Measurements from ENCODE around the gene RPL13.

The RPL13 gene

DNA sequence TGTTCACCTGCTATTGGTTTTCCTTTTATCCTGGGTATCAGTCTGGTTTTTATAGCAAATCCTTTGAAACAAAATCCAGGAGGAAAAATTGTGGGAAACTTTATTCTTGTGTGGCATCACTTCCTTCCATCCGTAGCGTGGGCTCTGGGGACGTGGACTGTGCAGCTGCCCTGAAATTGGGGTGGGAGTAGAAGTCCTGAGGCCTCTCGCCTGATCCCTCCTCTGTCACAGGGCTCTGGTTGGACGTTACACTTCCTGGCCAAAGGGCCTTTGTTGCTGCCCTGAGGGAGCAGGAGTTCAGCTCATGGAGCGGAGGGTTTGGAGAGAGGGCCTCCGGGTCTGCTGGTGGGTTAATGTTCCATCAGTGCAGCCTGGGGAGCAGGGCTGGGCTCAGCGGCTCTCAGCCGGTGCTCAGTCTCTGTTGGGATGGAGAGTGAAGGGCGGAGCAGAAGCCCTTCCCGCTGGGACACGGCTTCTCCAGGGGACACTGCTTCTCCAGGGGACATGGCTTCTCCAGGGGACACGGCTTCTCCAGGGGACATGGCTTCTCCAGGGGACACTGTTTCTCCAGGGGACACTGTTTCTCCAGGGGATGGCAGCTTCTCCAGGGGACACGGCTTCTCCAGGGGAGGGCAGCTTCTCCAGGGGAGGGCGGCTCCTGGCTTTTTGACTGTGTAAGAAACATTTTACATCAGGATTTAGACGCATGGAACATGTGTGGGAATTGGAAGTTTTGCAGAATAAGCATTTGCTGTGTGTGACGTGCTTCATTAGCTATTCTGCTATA, 15.2 kb upstream of the RPL13 start:
- in situ Hi-C loops (cut with MboI; ENCODE audit: low sequenced_read_pairs), result no loop called here

- in situ Hi-C loops (cut with MboI; ENCODE audit: low sequenced_read_pairs), result no loop called here
These were observed 14.5 kb upstream of the RPL13 start for GRCh38 chr16:89545831-89546574.

GRCh38 chr16:89546781-89547180, 13.7 kb upstream of the RPL13 start:
- in situ Hi-C loops (cut with MboI; ENCODE audit: low sequenced_read_pairs), result no loop called here

- in situ Hi-C loops (cut with MboI; ENCODE audit: low sequenced_read_pairs), result no loop called here
These were observed 13.2 kb upstream of the RPL13 start for GRCh38 chr16:89547291-89547690.

DNA sequence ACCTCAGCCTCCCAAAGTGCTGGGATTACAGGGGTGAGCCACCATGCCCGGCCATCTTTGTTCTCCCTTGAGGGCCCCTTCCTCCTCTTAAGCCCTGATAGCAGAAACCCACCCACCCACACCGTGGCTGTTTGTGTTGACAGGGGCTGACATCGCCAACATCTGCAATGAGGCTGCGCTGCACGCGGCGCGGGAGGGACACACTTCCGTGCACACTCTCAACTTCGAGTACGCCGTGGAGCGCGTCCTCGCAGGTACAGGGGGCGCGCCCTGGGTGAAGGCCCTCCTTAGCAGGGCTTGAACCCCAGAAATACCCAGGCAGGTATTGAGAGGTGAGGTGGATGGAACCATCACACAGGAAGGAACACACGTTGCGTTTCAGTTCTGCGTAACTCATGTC, 12.6 kb upstream of the RPL13 start:
- in situ Hi-C loops (cut with MboI; ENCODE audit: low sequenced_read_pairs), result no loop called here

GRCh38 chr16:89548344-89549006, 12.0 kb upstream of the RPL13 start:
- in situ Hi-C loops (cut with MboI; ENCODE audit: low sequenced_read_pairs), result no loop called here

DNA sequence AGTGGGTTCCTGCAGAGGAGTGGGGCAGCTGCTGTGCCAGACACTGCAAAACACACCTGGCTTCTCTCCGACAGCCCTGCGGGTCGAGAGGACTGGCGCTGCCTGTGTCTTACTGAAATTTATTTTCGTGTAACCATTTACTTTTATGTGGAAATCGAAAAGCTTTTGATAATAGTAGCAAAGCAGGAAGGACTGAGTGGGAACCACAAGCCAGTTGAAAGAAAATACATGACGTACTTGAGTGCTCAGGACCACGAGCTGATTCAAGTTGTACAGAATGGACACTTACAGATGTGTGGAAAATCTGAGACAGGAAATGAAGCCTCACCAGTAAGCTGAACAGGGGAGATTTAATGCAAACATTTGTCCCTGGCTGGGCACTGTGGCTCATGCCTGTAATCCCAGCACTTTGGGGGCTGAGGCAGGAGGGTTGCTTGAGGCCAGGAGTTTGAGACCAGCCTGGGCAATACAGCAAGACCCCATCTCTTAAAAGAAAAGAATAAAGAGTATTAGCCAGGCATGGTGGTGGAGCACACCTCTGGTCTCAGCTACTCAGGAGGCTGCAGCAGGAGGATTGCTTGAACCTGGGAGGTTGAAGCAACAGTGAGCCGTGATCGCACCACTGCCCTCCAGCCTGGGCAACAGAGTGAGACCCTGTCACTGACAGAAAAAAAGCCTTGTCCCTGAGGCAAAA, 11.3 kb upstream of the RPL13 start:
- in situ Hi-C loops (cut with MboI; ENCODE audit: low sequenced_read_pairs), result no loop called here

- in situ Hi-C loops (cut with MboI; ENCODE audit: low sequenced_read_pairs), result no loop called here
These were observed 10.0 kb upstream of the RPL13 start for GRCh38 chr16:89550421-89551007.

GRCh38 chr16:89552329-89552728, 8.2 kb upstream of the RPL13 start:
- in situ Hi-C loops (cut with MboI; ENCODE audit: low sequenced_read_pairs), result no loop called here

GRCh38 chr16:89552913-89553312, 7.6 kb upstream of the RPL13 start:
- in situ Hi-C loops (cut with MboI; ENCODE audit: low sequenced_read_pairs), result no loop called here

GRCh38 chr16:89553733-89554132, 6.7 kb upstream of the RPL13 start:
- in situ Hi-C loops (cut with MboI; ENCODE audit: low sequenced_read_pairs), result no loop called here

GRCh38 chr16:89554343-89554742, 6.1 kb upstream of the RPL13 start:
- in situ Hi-C loops (cut with MboI; ENCODE audit: low sequenced_read_pairs), result no loop called here

- in situ Hi-C loops (cut with MboI; ENCODE audit: low sequenced_read_pairs), result no loop called here
These were observed 5.2 kb upstream of the RPL13 start for GRCh38 chr16:89555265-89555664.

DNA sequence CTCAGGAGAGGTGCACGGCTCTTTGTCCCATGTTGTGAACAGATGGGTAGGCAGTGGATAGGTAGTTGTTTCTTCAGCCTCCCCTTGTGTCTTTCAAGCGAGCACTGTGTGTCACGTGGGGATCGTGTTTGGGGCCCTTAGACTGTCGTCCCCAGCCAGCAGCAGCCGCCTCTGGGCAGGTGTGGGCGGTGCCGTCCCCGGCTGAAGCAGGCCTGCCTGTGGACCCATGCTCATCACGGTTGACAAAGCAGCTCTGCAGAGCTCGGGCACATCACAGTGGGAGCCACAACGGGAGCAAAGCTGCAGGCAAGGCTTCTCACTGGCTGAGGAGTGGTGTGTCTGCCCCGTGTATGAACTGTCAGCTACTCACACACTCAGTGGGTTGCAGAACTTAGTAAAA, 4.7 kb upstream of the RPL13 start:
- in situ Hi-C loops (cut with MboI; ENCODE audit: low sequenced_read_pairs), result no loop called here

GRCh38 chr16:89556750-89557689, 3.5 kb upstream of the RPL13 start:
- in situ Hi-C loops (cut with MboI; ENCODE audit: low sequenced_read_pairs), result no loop called here

DNA sequence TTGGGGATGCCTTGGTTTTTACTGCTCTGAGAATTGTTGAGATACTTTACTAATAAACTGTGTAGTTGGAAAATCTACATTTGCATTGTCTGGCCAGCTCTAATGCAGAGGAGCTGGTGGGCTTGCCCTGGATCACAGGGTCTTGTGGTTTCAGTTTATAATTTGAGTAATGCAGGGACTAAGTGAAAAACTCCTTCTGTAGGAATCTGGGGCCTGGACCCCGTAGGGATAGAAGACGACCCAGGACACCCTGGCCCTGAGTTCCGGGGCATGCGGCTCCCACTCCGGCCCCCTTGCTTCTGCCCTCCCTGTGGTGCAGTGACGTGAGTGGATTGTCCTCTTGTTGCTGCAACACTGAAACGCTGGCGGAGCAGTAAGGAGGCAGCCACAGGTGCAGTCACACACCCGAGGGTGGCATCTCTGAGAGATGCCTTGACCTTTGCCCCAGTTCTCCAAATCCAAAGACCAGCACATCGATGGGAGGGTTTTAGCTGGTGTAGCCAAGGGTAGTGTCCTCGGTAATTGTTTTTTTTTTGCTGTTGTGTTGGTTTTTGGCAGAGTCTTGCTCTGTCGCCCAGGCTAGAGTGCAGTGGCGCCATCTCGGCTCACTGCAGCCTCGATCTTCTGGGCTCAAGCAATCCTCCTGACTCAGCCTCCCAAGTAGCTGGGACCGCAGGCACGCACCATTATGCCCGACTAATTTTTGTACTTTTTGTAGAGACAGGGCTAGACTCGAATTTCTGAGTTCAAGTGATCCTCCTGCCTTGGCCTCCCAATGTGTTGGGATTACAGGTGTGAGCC, 2.6 kb upstream of the RPL13 start:
- in situ Hi-C loops (cut with MboI; ENCODE audit: low sequenced_read_pairs), result no loop called here

GRCh38 chr16:89561142-89561883, 831 bp downstream of the RPL13 start:
- in situ Hi-C loops (cut with MboI; ENCODE audit: low sequenced_read_pairs), result no loop called here

- in situ Hi-C loops (cut with MboI; ENCODE audit: low sequenced_read_pairs), result no loop called here
These were observed 1.6 kb downstream of the RPL13 start for GRCh38 chr16:89561884-89562599.
